Loucy (cell line): ENCODE results near the gene HSDL1.
A peak's percentile ranks its signal among the peaks of the same experiment; 100 is the strongest.

Experiments
- H2AFZ ChIP-seq: fragments of 200-600 bp; sonication (generic); 2 replicates; pipeline ENCODE4 v1.6.0; 2016; ENCODE audit warnings: antibody characterized with exemption, mild to moderate bottlenecking, low read length, moderate library complexity
- H3F3A ChIP-seq: fragments of 200-600 bp; 2 replicates; pipeline ENCODE4 v1.6.0; 2016; ENCODE audit warnings: antibody characterized with exemption, low read depth, mild to moderate bottlenecking
- H3K27me3 ChIP-seq: fragments of 200-600 bp; sonication (generic); 2 replicates; pipeline ENCODE4 v1.6.1; 2014; ENCODE audit warnings: low read length, mild to moderate bottlenecking; ENCODE audit not compliant: insufficient read depth, poor library complexity, severe bottlenecking
- H3K36me3 ChIP-seq: fragments of 200-600 bp; sonication (generic); 2 replicates; pipeline ENCODE4 v1.6.1; 2016; ENCODE audit warnings: low read length; ENCODE audit not compliant: insufficient read depth
- H3K4me1 ChIP-seq: fragments of 200-600 bp; sonication (generic); 2 replicates; pipeline ENCODE4 v1.5.1; 2014; ENCODE audit warnings: low read length, mild to moderate bottlenecking; ENCODE audit not compliant: insufficient read depth, poor library complexity, severe bottlenecking
- H3K4me2 ChIP-seq: fragments of 200-600 bp; sonication (generic); 2 replicates; pipeline ENCODE4 v1.6.0; 2014; ENCODE audit warnings: antibody characterized with exemption, low read length, low read depth, mild to moderate bottlenecking; ENCODE audit not compliant: poor library complexity, severe bottlenecking
- H3K4me3 ChIP-seq: fragments of 200-600 bp; sonication (generic); 2 replicates; pipeline ENCODE4 v1.5.1; 2014; ENCODE audit warnings: low read length, mild to moderate bottlenecking, mixed read lengths; ENCODE audit not compliant: poor library complexity, severe bottlenecking
- H3K79me2 ChIP-seq: fragments of 200-600 bp; sonication (generic); 2 replicates; pipeline ENCODE4 v1.6.1; 2014; ENCODE audit warnings: low read length; ENCODE audit not compliant: insufficient read depth
- H3K9ac ChIP-seq: fragments of 200-600 bp; sonication (generic); 2 replicates; pipeline ENCODE4 v1.6.0; 2014; ENCODE audit warnings: mild to moderate bottlenecking, low read depth, low read length, moderate library complexity; ENCODE audit not compliant: poor library complexity, severe bottlenecking
- H3K9me2 ChIP-seq: fragments of 200-600 bp; sonication (generic); replicated peaks from 2 replicates; pipeline ENCODE4 v1.6.1; 2016; ENCODE audit warnings: low read depth, low read length, mixed read lengths
- H3K9me3 ChIP-seq: fragments of 200-600 bp; sonication (generic); 2 replicates; pipeline ENCODE4 v1.6.1; 2014; ENCODE audit warnings: mild to moderate bottlenecking, antibody characterized with exemption, low read length, low read depth; ENCODE audit not compliant: insufficient read depth
- H4K20me1 ChIP-seq: fragments of 200-600 bp; sonication (generic); 2 replicates; pipeline ENCODE4 v1.6.0; 2014; ENCODE audit warnings: antibody characterized with exemption, low read length, mild to moderate bottlenecking; ENCODE audit not compliant: insufficient read depth, poor library complexity, severe bottlenecking
- EZH2phosphoT487 ChIP-seq: fragments of 200-600 bp; IDR thresholded peaks from 2 replicates; pipeline ENCODE4 v1.6.1; 2018; ENCODE audit warnings: antibody characterized with exemption, mild to moderate bottlenecking, moderate library complexity, borderline replicate concordance
- TF ChIP-seq, protein P1 (sequence below): fragments of 200-600 bp; sonication (generic); conservative IDR thresholded peaks from 2 replicates; pipeline ENCODE4 v1.5.1; 2014; ENCODE audit warnings: mild to moderate bottlenecking, antibody characterized with exemption, low read length

Gene HSDL1

GRCh38 chr16:84111525-84111924 lies 33.5 kb downstream of the HSDL1 start:
- Histone ChIP-seq H3K9ac (no peak overlapping the region), H3K9me2 (no peaks in the 10 kb centered on the region), H3K4me1 (peaks cover 33% of the 10 kb centered on the region), H3K27me3 (no peaks in the 10 kb centered on the region), H4K20me1 (peaks cover 48% of the 10 kb centered on the region), H3K4me3 (no peak overlapping the region), H3K9me3 (no peaks in the 10 kb centered on the region), H3K4me2 (no peak overlapping the region), H3K79me2 (peaks cover 99% of the 10 kb centered on the region), H3K36me3 (peaks cover 14% of the 10 kb centered on the region; the same call in 1 of the 2 replicates), H3F3A (0 out of 2 replicates have a peak, but pooled peaks cover 4% of the 10 kb centered on the region), H2AFZ (no peak overlapping the region)
- TF ChIP-seq, protein P1, sequence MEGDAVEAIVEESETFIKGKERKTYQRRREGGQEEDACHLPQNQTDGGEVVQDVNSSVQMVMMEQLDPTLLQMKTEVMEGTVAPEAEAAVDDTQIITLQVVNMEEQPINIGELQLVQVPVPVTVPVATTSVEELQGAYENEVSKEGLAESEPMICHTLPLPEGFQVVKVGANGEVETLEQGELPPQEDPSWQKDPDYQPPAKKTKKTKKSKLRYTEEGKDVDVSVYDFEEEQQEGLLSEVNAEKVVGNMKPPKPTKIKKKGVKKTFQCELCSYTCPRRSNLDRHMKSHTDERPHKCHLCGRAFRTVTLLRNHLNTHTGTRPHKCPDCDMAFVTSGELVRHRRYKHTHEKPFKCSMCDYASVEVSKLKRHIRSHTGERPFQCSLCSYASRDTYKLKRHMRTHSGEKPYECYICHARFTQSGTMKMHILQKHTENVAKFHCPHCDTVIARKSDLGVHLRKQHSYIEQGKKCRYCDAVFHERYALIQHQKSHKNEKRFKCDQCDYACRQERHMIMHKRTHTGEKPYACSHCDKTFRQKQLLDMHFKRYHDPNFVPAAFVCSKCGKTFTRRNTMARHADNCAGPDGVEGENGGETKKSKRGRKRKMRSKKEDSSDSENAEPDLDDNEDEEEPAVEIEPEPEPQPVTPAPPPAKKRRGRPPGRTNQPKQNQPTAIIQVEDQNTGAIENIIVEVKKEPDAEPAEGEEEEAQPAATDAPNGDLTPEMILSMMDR, result no peak
- TF ChIP-seq EZH2phosphoT487, result no peak

- H3K9me2 ChIP-seq, result no peaks in the 10 kb centered on the region
- no peaks in the 10 kb centered on the region for H3K27me3 ChIP-seq
- peaks cover 97% of the 10 kb centered on the region for H3K79me2 ChIP-seq
- H2AFZ ChIP-seq, result no peak overlapping the region
- no peaks in the 10 kb centered on the region for H3K9me3 ChIP-seq
- no peak overlapping the region for H3K4me3 ChIP-seq
- H3K4me2 ChIP-seq, result peak overlapping the region; percentile 29
- peaks cover 39% of the 10 kb centered on the region for H4K20me1 ChIP-seq
- H3K9ac ChIP-seq, result peak overlapping the region; percentile 41
- H3K36me3 ChIP-seq, result peaks cover 14% of the 10 kb centered on the region; the same call in 1 of the 2 replicates
- TF ChIP-seq, protein P1, result no peak
- no peak for TF ChIP-seq EZH2phosphoT487
- H3K4me1 ChIP-seq, result peaks cover 31% of the 10 kb centered on the region
- no peaks in the 10 kb centered on the region for H3F3A ChIP-seq
Observed at GRCh38 chr16:84110527-84110926, 34.5 kb downstream of the HSDL1 start.

- Histone ChIP-seq H3K9me3 (no peaks in the 10 kb centered on the region), H3K9ac (no peak overlapping the region), H3K4me3 (no peak overlapping the region)
Observed at GRCh38 chr16:84109598-84110335, 35.2 kb downstream of the HSDL1 start.

More at GRCh38 chr16:84109598-84110335, 35.2 kb downstream of the HSDL1 start:
- Histone ChIP-seq H3K4me2 (peak overlapping the region; percentile 29), H3K4me1 (peaks cover 23% of the 10 kb centered on the region), H3K36me3 (peaks cover 14% of the 10 kb centered on the region; the same call in 1 of the 2 replicates), H3K27me3 (no peaks in the 10 kb centered on the region), H3F3A (no peaks in the 10 kb centered on the region), H3K9me2 (no peaks in the 10 kb centered on the region), H4K20me1 (peaks cover 37% of the 10 kb centered on the region), H2AFZ (no peak overlapping the region), H3K79me2 (peaks cover 97% of the 10 kb centered on the region)
- TF ChIP-seq, protein P1, result no peak
- TF ChIP-seq EZH2phosphoT487, result no peak
